ENCODE measurements around the gene DGKI.

The DGKI gene

GRCh38 chr7:137343281-137343841 is 503.4 kb downstream of the DGKI start, which contains the start of gene PTN:
TSS of gene PTN (minus strand) at chr7:137343733. CDS start at chr7:137254973, 88,760 bp downstream.
- DNase-seq (ENCODE audit: low read depth) = no peak

- no peak for DNase-seq (ENCODE audit: low read depth)
Observed at GRCh38 chr7:137342828-137343261, 503.9 kb downstream of the DGKI start.

DNA sequence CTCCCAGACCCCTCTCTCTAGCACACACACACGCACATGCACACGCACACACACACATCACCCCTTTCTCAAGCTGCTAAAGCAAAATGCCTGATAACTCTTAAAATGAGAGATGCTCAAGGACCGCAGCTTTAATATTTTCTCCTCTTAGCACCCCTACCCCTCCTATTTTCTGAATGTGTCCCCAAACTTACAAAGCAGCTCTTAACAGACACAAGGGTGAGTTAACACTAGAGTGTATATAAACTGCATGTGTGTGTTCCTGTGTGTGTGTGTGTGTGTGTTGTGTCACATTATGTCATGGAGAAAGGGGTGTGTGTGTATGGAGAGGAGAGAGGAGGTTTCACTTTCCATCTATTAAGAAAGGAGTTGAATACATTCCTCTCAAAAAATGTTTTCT is 504.5 kb downstream of the DGKI start:
- DNase-seq (ENCODE audit: low read depth) = no peak

- no peak for DNase-seq (ENCODE audit: low read depth)
Observed at GRCh38 chr7:137337902-137338301, 508.9 kb downstream of the DGKI start.

GRCh38 chr7:137335814-137336213 is 511.0 kb downstream of the DGKI start:
- no peak for DNase-seq (ENCODE audit: low read depth)

- no peak for DNase-seq (ENCODE audit: low read depth)
Observed at GRCh38 chr7:137331378-137331777, 515.4 kb downstream of the DGKI start.
